GM23338 (cell line): Measurements from ENCODE around the gene RESP18. TPM values are rescaled to one million over a fixed set of nuclear protein-coding genes. Genes with fewer than 3 reads are reported as not detected.
A peak's percentile ranks its signal among the peaks of the same experiment; 100 is the strongest.

Experiments
- ATAC-seq: fragments of 200-7000 bp; cut with Tn5 transposase; 3 replicates; pipeline ENCODE4 v1.9.1; 2020
- DNase-seq: peaks from one replicate; pipeline ENCODE4 v3.0.0-alpha.2; 2015; ENCODE audit warnings: low spot score
- H2AFZ ChIP-seq: fragments of 200-600 bp; sonication (generic); 2 replicates; pipeline ENCODE4 v1.8.0; 2016; ENCODE audit warnings: antibody characterized with exemption, mild to moderate bottlenecking, moderate library complexity
- H3F3A ChIP-seq: fragments of 200-600 bp; sonication (generic); replicated peaks from 2 replicates; pipeline ENCODE4 v1.8.0; 2017; ENCODE audit warnings: antibody characterized with exemption, mixed run types, low read depth
- H3K27ac ChIP-seq: fragments of 200-600 bp; sonication (generic); 2 replicates; pipeline ENCODE4 v1.6.1; 2016; ENCODE audit warnings: low read depth
- H3K27me3 ChIP-seq: fragments of 200-600 bp; sonication (generic); 2 replicates; pipeline ENCODE4 v1.8.0; 2016; ENCODE audit warnings: mild to moderate bottlenecking, mixed run types, moderate library complexity; ENCODE audit not compliant: insufficient read depth
- H3K36me3 ChIP-seq: fragments of 200-600 bp; sonication (generic); 2 replicates; pipeline ENCODE4 v1.8.0; 2016; ENCODE audit warnings: mild to moderate bottlenecking; ENCODE audit not compliant: insufficient read depth
- H3K4me1 ChIP-seq: fragments of 200-600 bp; sonication (generic); 2 replicates; pipeline ENCODE4 v1.8.0; 2016; ENCODE audit warnings: mild to moderate bottlenecking, moderate library complexity; ENCODE audit not compliant: insufficient read depth
- H3K4me2 ChIP-seq: fragments of 200-600 bp; sonication (generic); 2 replicates; pipeline ENCODE4 v1.7.1; 2017; ENCODE audit warnings: mixed run types
- H3K4me3 ChIP-seq: fragments of 200-600 bp; sonication (generic); 2 replicates; pipeline ENCODE4 v1.6.1; 2016; ENCODE audit warnings: mixed run types
- H3K79me2 ChIP-seq: fragments of 200-600 bp; sonication (generic); replicated peaks from 2 replicates; pipeline ENCODE4 v1.8.0; 2017; ENCODE audit warnings: mild to moderate bottlenecking; ENCODE audit not compliant: insufficient read depth
- H3K9me2 ChIP-seq: fragments of 200-600 bp; sonication (generic); 2 replicates; pipeline ENCODE4 v1.8.0; 2017; ENCODE audit not compliant: insufficient read depth
- H4K20me1 ChIP-seq: fragments of 200-600 bp; sonication (generic); replicated peaks from 2 replicates; pipeline ENCODE4 v1.8.0; 2017; ENCODE audit warnings: mild to moderate bottlenecking; ENCODE audit not compliant: insufficient read depth
- H3K27ac Mint-ChIP-seq: 2 replicates; pipeline ENCODE4 v1.8.0; 2020; ENCODE audit warnings: inconsistent platforms, mild to moderate bottlenecking, moderate library complexity, mixed read lengths
- H3K27me3 Mint-ChIP-seq: 3 replicates; pipeline ENCODE4 v1.8.0; 2022; ENCODE audit warnings: low read depth, mild to moderate bottlenecking, moderate library complexity, mixed read lengths, inconsistent platforms; ENCODE audit not compliant: insufficient read depth, poor library complexity
- H3K36me3 Mint-ChIP-seq: 3 replicates; pipeline ENCODE4 v1.8.0; 2021; ENCODE audit warnings: low read depth, mild to moderate bottlenecking, inconsistent platforms, moderate library complexity, mixed read lengths
- H3K4me1 Mint-ChIP-seq: 3 replicates; pipeline ENCODE4 v1.8.0; 2020; ENCODE audit warnings: mild to moderate bottlenecking, inconsistent platforms, mixed read lengths
- H3K4me3 Mint-ChIP-seq: 3 replicates; pipeline ENCODE4 v1.8.0; 2021; ENCODE audit warnings: moderate library complexity, mild to moderate bottlenecking, inconsistent platforms, mixed read lengths
- H3K9me3 Mint-ChIP-seq: 3 replicates; pipeline ENCODE4 v1.8.0; 2020; ENCODE audit warnings: moderate library complexity, mild to moderate bottlenecking, inconsistent platforms, mixed read lengths
- CREB1 ChIP-seq: fragments of 250-450 bp; sonication (Bioruptor Pico); IDR thresholded peaks from 2 replicates; pipeline ENCODE4 v1.5.0; 2020; ENCODE audit warnings: low read depth, mild to moderate bottlenecking, moderate library complexity
- EZH2 ChIP-seq: fragments of 200-600 bp; sonication (generic); IDR thresholded peaks from one replicate; pipeline ENCODE4 v1.8.0; 2017; ENCODE audit warnings: antibody characterized with exemption, mild to moderate bottlenecking, low read depth; ENCODE audit not compliant: unreplicated experiment
- NANOG ChIP-seq: IDR thresholded peaks from 2 replicates; pipeline ENCODE4 v1.6.1; 2016; ENCODE audit warnings: antibody characterized with exemption, borderline replicate concordance
- ZNF114 ChIP-seq: fragments of 250-450 bp; sonication (Bioruptor Pico); IDR thresholded peaks from 2 replicates; pipeline ENCODE4 v1.5.0; 2020; ENCODE audit warnings: mild to moderate bottlenecking, moderate library complexity
- polyA plus RNA-seq: library from polyadenylated mRNA; unstranded; fragments of >200 nt; fragmentation: Nextera tagmentation; extraction: Ambion mirVana; gene quantifications from 2 replicates; pipeline ENCODE4 v1.2.1, GENCODE V29; 2016
- total RNA-seq: library from RNA; depleted of rRNA; stranded (reverse); fragments of >200 nt; shearing (Covaris generic); gene quantifications from 2 replicates; pipeline ENCODE4 v1.2.3, GENCODE V29; 2014
- TF ChIP-seq, protein P1 (sequence below): IDR thresholded peaks from one replicate; pipeline ENCODE4 v1.6.1; 2018; ENCODE audit warnings: antibody characterized with exemption; ENCODE audit not compliant: unreplicated experiment
- TF ChIP-seq, protein P2 (sequence below): fragments of 250-450 bp; sonication (Bioruptor Pico); IDR thresholded peaks from 2 replicates; pipeline ENCODE4 v1.5.0; 2020; ENCODE audit warnings: mild to moderate bottlenecking, moderate library complexity
- TF ChIP-seq, protein P3 (sequence below): IDR thresholded peaks from 2 replicates; pipeline ENCODE4 v1.6.1; 2016; ENCODE audit warnings: antibody characterized with exemption

Gene RESP18
- total and polyA plus RNA-seq, 2 experiments from 2014 or later, result not detected

DNA sequence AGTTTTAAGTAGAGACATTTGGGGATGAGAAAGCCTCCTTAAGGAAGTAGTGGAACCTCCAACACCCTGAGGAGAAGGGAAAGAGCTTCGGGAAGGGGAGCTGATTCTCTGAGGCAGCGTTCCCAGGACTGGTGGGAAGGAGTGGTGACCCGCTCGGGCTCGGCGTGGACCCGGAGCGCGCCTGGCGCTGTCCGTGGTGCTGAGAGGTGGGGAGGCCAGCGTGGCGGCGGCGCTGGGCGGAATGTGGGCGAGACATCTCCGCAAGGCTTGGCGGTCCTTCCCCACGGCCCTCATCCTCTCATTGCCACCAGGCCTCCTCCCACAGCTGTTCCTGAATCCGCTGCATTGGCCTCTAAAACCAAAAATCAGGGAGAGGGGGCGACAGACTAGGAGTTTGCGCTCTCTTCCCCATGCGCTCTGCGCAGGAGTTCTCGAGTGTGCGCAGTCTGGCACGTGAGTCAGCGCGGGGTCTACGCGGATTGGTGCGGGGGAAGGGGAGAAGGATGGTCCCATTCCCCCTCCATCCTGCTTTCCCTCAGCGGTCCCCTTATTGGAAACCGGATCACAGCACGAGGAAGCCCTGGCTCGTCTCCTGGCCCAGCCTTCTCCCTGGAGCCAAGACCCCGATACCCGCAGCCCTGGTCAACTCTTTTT lies 857 bp downstream of the RESP18 start:
- Histone ChIP-seq H3K4me3 (peak overlapping the region; percentile 57), H3K36me3 (no peaks in the 10 kb centered on the region), H3F3A (no peaks in the 10 kb centered on the region), H2AFZ (no peak overlapping the region; the same call in 1 of the 2 replicates), H3K4me1 (peaks cover 3% of the 10 kb centered on the region; the same call in 1 of the 2 replicates), H3K27me3 (peaks cover 71% of the 10 kb centered on the region), H4K20me1 (0 out of 2 replicates have a peak, but pooled peaks cover 4% of the 10 kb centered on the region), H3K79me2 (no peaks in the 10 kb centered on the region), H3K27ac (no peak overlapping the region), H3K4me2 (peak overlapping the region; percentile 84), H3K9me2 (no peaks in the 10 kb centered on the region)
- Mint-ChIP-seq H3K4me3 (peak overlapping the region; percentile 58), H3K36me3 (no peaks in the 10 kb centered on the region), H3K4me1 (peaks cover 10% of the 10 kb centered on the region), H3K27ac (no peak overlapping the region), H3K9me3 (no peaks in the 10 kb centered on the region), H3K27me3 (peaks cover 49% of the 10 kb centered on the region)
- TF ChIP-seq EZH2, result peak; percentile 34
- TF ChIP-seq, protein P1, sequence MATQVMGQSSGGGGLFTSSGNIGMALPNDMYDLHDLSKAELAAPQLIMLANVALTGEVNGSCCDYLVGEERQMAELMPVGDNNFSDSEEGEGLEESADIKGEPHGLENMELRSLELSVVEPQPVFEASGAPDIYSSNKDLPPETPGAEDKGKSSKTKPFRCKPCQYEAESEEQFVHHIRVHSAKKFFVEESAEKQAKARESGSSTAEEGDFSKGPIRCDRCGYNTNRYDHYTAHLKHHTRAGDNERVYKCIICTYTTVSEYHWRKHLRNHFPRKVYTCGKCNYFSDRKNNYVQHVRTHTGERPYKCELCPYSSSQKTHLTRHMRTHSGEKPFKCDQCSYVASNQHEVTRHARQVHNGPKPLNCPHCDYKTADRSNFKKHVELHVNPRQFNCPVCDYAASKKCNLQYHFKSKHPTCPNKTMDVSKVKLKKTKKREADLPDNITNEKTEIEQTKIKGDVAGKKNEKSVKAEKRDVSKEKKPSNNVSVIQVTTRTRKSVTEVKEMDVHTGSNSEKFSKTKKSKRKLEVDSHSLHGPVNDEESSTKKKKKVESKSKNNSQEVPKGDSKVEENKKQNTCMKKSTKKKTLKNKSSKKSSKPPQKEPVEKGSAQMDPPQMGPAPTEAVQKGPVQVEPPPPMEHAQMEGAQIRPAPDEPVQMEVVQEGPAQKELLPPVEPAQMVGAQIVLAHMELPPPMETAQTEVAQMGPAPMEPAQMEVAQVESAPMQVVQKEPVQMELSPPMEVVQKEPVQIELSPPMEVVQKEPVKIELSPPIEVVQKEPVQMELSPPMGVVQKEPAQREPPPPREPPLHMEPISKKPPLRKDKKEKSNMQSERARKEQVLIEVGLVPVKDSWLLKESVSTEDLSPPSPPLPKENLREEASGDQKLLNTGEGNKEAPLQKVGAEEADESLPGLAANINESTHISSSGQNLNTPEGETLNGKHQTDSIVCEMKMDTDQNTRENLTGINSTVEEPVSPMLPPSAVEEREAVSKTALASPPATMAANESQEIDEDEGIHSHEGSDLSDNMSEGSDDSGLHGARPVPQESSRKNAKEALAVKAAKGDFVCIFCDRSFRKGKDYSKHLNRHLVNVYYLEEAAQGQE, result peak; percentile 96
- TF ChIP-seq, protein P2, sequence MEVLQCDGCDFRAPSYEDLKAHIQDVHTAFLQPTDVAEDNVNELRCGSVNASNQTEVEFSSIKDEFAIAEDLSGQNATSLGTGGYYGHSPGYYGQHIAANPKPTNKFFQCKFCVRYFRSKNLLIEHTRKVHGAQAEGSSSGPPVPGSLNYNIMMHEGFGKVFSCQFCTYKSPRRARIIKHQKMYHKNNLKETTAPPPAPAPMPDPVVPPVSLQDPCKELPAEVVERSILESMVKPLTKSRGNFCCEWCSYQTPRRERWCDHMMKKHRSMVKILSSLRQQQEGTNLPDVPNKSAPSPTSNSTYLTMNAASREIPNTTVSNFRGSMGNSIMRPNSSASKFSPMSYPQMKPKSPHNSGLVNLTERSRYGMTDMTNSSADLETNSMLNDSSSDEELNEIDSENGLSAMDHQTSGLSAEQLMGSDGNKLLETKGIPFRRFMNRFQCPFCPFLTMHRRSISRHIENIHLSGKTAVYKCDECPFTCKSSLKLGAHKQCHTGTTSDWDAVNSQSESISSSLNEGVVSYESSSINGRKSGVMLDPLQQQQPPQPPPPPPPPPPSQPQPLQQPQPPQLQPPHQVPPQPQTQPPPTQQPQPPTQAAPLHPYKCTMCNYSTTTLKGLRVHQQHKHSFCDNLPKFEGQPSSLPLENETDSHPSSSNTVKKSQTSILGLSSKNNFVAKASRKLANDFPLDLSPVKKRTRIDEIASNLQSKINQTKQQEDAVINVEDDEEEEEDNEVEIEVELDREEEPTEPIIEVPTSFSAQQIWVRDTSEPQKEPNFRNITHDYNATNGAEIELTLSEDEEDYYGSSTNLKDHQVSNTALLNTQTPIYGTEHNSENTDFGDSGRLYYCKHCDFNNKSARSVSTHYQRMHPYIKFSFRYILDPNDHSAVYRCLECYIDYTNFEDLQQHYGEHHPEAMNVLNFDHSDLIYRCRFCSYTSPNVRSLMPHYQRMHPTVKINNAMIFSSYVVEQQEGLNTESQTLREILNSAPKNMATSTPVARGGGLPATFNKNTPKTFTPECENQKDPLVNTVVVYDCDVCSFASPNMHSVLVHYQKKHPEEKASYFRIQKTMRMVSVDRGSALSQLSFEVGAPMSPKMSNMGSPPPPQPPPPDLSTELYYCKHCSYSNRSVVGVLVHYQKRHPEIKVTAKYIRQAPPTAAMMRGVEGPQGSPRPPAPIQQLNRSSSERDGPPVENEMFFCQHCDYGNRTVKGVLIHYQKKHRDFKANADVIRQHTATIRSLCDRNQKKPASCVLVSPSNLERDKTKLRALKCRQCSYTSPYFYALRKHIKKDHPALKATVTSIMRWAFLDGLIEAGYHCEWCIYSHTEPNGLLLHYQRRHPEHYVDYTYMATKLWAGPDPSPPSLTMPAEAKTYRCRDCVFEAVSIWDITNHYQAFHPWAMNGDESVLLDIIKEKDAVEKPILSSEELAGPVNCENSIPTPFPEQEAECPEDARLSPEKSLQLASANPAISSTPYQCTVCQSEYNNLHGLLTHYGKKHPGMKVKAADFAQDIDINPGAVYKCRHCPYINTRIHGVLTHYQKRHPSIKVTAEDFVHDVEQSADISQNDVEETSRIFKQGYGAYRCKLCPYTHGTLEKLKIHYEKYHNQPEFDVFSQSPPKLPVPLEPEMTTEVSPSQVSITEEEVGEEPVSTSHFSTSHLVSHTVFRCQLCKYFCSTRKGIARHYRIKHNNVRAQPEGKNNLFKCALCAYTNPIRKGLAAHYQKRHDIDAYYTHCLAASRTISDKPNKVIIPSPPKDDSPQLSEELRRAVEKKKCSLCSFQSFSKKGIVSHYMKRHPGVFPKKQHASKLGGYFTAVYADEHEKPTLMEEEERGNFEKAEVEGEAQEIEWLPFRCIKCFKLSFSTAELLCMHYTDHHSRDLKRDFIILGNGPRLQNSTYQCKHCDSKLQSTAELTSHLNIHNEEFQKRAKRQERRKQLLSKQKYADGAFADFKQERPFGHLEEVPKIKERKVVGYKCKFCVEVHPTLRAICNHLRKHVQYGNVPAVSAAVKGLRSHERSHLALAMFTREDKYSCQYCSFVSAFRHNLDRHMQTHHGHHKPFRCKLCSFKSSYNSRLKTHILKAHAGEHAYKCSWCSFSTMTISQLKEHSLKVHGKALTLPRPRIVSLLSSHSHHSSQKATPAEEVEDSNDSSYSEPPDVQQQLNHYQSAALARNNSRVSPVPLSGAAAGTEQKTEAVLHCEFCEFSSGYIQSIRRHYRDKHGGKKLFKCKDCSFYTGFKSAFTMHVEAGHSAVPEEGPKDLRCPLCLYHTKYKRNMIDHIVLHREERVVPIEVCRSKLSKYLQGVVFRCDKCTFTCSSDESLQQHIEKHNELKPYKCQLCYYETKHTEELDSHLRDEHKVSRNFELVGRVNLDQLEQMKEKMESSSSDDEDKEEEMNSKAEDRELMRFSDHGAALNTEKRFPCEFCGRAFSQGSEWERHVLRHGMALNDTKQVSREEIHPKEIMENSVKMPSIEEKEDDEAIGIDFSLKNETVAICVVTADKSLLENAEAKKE (CRISPR knock-in tag), result no peak
- TF ChIP-seq, protein P3, sequence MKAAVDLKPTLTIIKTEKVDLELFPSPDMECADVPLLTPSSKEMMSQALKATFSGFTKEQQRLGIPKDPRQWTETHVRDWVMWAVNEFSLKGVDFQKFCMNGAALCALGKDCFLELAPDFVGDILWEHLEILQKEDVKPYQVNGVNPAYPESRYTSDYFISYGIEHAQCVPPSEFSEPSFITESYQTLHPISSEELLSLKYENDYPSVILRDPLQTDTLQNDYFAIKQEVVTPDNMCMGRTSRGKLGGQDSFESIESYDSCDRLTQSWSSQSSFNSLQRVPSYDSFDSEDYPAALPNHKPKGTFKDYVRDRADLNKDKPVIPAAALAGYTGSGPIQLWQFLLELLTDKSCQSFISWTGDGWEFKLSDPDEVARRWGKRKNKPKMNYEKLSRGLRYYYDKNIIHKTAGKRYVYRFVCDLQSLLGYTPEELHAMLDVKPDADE, result no peak
- no peak for TF ChIP-seq CREB1
- TF ChIP-seq ZNF114 (CRISPR knock-in tag), result no peak
- no peak for TF ChIP-seq NANOG
- ATAC-seq, result peak; percentile 83
- DNase-seq, result peak; percentile 68
